Activated naive CD4-positive, alpha-beta T cell treated with anti-CD3 and anti-CD28 coated beads, Interleukin-2, amount 50 U/mL, for 16 hours (primary cell): ENCODE measurements around the gene KCNQ1.
"Not testable (repeated sequence)": the region's sequence is repeated elsewhere in the genome, so short reads cannot be mapped to it uniquely, and the experiment has no call there.

Source experiments
- DNase-seq: peaks from one replicate; pipeline ENCODE4 v3.0.0-alpha.2; 2020

The KCNQ1 gene

GRCh38 chr11:2477936-2478335 lies 33.1 kb downstream of the KCNQ1 start:
- no peak for DNase-seq

- DNase-seq: not testable (repeated sequence)
Measured at GRCh38 chr11:2480067-2480873, 35.5 kb downstream of the KCNQ1 start.

- DNase-seq: no peak
Measured at GRCh38 chr11:2480874-2481220, 36.0 kb downstream of the KCNQ1 start.

DNA sequence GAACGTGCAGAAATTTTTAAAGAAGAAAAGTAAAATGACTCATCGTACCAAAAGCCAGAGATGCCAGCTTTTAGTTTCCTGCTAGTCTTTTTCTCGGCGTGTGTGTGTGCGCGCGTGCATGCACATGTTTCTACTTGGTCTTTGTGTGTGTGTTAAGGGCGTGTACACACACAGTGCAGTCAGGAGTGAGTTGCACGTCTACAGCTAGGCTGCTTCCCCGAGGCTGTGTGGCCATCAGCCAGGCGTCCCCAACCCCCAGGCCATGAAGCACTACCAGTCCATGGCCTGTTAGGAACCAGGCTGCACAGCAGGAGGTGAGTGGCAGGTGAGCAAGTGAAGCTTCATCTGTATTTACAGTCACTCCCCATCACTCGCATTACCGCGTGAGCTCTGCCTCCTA lies 36.4 kb downstream of the KCNQ1 start:
- peak; percentile 33 for DNase-seq

DNA sequence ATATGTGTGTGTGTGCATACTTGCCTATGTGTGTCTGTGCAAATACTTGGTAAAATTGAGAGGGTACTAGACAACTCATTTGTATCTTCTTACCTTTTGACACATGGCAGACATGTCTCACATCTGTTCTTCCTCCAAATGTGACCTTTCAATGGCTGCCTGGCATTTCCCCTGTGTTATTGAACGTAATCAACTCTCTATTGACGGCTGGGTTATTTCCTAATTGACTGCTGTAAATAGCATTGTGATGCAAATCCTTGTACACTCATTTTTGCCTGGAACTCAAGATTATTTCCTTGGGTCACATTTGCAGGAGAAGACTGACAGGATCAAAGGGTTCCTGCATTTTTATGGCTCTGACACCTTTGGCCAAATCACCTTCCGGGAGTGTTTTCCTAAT lies 37.4 kb downstream of the KCNQ1 start:
- DNase-seq: no peak

GRCh38 chr11:2482745-2483144 lies 37.9 kb downstream of the KCNQ1 start:
- no peak for DNase-seq

GRCh38 chr11:2483426-2483825 lies 38.6 kb downstream of the KCNQ1 start:
- no peak for DNase-seq

DNA sequence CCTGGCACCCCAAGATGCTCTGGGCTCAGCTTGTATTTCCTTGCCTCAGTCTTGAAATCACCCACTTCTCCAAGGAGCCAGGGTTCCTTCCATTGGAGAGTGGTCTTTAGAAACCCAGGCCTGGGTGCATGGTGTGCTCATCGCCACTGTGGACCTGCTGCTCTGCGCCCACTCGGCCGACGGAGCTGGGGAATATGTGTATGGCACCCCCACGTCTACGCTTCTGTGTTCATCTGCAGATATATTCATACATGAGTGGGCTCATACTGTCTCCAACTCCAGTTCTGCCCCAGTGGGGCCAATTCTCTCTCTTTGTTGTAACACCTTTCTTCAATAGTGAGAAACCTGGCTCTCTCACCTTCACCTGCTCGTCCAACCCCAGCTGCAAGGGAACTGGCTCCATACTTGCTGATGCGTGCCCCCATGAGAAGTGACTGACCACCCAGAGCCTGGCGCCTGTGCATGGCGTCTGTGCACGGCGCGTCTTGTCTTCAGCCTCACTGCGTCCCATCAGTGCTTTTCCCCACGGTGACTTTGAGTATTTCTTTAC lies 39.8 kb downstream of the KCNQ1 start:
- DNase-seq: no peak

DNA sequence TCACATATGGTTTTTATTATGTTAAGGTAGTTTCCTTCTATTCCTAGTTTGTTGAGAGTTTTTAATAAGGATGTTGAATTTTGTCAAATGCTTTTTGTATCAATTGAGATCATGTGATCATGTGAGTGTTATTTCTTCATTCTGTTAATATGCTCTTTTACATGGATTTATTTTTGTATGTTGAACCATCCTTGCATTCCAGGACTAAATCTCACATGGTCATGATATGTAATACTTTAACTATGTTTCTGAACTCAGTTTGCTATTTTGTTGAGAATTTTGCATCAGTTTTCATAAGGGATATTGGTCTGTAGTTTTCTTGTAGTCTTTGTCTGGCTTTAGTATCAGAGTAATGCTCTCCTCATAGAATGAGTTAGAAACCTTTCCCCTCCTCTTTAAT lies 43.2 kb downstream of the KCNQ1 start:
- no peak for DNase-seq

DNA sequence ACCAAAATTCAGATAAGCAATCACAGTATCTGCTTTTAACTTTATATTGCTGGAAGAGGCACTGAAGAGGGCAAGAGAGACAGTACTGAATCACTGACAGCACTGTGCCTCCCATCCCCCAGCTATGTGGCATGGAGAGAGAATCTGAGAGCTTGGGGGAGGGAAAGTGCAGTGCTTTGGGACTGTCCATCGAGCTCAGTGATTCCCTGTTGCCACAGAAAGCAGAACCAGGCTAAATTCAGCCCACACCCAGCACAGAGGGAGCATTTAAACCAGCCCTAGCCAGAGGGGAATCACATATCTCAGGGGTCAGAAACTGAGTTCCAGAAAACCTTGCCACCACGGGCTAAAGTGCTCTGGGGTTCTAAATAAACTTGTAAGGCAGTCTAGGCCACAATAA lies 44.3 kb downstream of the KCNQ1 start:
- no peak for DNase-seq

GRCh38 chr11:2497951-2498350 lies 53.1 kb downstream of the KCNQ1 start:
- not testable (repeated sequence) for DNase-seq

GRCh38 chr11:2498750-2499149 lies 53.9 kb downstream of the KCNQ1 start:
- no peak for DNase-seq

DNA sequence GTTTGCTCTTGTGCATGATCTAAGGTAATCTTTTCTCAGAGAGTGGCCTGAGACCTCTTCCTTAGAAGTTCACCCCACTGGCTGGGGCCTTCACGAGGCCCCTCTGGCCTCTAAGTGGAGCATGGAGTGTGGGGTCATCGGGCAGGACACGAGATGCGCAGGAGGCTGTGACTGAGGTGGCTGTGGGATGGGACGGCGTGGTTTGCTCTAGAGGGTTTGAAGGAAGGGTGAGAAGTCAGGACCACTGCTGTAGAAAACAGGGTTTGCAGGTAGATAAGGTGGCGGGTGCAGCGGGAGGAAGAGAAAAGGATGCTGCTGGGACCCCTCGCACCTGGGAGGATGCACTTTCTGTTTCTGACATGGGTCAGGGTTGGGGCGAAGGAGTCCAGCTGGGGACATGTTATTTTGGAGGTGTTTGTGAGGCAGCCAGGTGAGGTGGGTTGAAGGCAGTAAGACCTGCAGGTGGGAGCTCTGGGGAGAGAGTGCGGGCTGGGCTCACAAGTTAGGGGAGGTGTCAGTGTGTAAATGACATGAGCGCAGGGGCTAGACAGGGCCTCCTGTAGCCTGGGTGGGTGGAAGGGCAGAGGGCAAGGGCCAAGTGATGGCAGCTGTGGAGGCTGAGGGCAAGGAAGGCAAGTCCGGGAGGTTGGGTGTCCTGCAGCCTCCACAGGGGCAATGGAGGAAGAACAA lies 62.5 kb downstream of the KCNQ1 start:
- no peak for DNase-seq

- DNase-seq: no peak
Measured at GRCh38 chr11:2507945-2508749, 63.3 kb downstream of the KCNQ1 start.

- no peak for DNase-seq
Measured at GRCh38 chr11:2508793-2509192, 64.0 kb downstream of the KCNQ1 start.

GRCh38 chr11:2509481-2510001 lies 64.7 kb downstream of the KCNQ1 start:
- DNase-seq: no peak

DNA sequence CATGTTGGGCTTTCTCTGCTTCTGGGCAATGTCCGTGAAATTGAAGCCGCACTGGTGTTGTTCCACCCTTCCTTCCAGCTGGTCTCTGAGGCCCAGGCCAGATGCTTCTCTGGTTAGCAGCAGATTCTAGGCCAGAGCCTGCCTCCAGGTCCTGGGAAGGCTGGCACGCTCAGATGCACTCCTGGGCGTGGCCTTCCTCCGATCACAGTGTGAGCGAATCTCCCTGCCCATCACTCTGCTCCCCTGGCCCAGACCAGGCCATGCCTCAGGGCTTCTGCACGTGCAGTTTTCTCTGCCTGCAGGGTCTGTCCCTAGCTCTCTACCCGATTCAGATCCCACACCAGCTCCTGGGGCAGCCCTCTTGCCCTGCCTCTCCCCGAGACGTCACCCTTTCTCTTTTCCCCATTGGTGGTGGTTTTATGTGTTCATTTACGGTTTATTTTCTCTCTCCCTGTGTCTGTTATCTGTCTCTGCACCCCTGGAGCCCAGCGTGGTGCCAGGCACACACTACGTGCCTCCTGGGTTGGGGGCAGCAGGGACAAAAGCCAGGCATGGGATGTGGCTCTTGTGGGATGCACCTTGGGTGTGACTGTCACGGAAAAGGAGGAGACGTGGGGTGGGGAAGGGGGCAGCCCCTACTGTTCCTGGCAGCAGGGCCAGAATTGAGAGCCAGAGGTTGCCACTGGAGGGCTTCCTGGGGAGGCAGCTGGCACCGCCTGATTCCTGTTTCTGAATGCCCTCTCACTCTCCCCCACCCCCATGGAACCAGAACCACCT lies 66.0 kb downstream of the KCNQ1 start:
- no peak for DNase-seq

GRCh38 chr11:2511421-2512369 lies 66.9 kb downstream of the KCNQ1 start:
- DNase-seq: no peak

GRCh38 chr11:2512431-2513407 lies 67.9 kb downstream of the KCNQ1 start:
- DNase-seq: no peak

- no peak for DNase-seq
Measured at GRCh38 chr11:2513441-2513840, 68.6 kb downstream of the KCNQ1 start.
